Keratinocyte (primary cell): ENCODE measurements around the gene CYP1A1.

ENCODE experiments used
- EZH2 ChIP-seq: IDR thresholded peaks from one replicate; pipeline ENCODE4 v1.6.1; 2012; ENCODE audit warnings: inconsistent platforms, mild to moderate bottlenecking, low read length, moderate library complexity
- TF ChIP-seq, protein P1 (sequence below), 3 experiments: IDR thresholded peaks in 1 of 3; conservative IDR thresholded peaks in 1 of 3; optimal IDR thresholded peaks in 1 of 3; 2 replicates in 2 of 3; 3 replicates in 1 of 3; pipeline versions ENCODE3 to v1.5.1; 2011; ENCODE audit warnings: low read length in 3 of 3, mild to moderate bottlenecking in 3 of 3, moderate library complexity in 2 of 3, control low read depth in 1 of 3, inconsistent platforms in 1 of 3; ENCODE audit not compliant: insufficient read depth in 2 of 3; ENCODE audit errors: extremely low read depth in 1 of 3

DNA sequence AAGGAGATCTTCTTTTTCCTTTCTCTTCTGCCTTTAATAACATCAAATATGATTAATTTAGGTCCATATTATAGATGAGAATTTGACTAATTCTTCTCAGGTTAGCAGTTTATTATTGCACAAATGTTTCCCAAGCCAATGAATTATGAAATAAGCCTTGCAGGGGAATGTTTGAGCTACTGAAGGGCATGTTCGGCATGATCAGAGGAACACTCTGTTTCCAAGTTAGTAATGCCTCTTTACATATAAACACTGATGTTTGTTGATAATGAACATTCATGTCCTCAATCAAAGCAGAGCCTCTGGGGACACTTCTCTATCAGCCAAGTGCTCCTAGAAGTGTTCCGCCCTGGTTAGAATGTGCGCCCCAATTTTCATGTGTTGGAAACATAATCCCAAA, 10.0 kb upstream of the CYP1A1 start:
- TF ChIP-seq EZH2: no peak
- TF ChIP-seq, protein P1, sequence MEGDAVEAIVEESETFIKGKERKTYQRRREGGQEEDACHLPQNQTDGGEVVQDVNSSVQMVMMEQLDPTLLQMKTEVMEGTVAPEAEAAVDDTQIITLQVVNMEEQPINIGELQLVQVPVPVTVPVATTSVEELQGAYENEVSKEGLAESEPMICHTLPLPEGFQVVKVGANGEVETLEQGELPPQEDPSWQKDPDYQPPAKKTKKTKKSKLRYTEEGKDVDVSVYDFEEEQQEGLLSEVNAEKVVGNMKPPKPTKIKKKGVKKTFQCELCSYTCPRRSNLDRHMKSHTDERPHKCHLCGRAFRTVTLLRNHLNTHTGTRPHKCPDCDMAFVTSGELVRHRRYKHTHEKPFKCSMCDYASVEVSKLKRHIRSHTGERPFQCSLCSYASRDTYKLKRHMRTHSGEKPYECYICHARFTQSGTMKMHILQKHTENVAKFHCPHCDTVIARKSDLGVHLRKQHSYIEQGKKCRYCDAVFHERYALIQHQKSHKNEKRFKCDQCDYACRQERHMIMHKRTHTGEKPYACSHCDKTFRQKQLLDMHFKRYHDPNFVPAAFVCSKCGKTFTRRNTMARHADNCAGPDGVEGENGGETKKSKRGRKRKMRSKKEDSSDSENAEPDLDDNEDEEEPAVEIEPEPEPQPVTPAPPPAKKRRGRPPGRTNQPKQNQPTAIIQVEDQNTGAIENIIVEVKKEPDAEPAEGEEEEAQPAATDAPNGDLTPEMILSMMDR (optimal IDR thresholded peaks at IDR 0.05 in 1 of 3, IDR thresholded peaks at IDR 0.05 in 1 of 3, conservative IDR thresholded peaks at IDR 0.05 in 1 of 3; ENCODE audit: extremely low read depth in 1 of 3, insufficient read depth in 2 of 3, low read length in 3 of 3): no peak
